B cell (primary cell): ENCODE results near the gene SERTAD4. TPM values are rescaled to one million over a fixed set of nuclear protein-coding genes. Genes with fewer than 3 reads are reported as not detected.
"Not testable (repeated sequence)": the region's sequence is repeated elsewhere in the genome, so short reads cannot be mapped to it uniquely, and the experiment has no call there.

Experiments used
- ATAC-seq: fragments of 200-7000 bp; cut with Tn5 transposase; one replicate; pipeline ENCODE4 v1.10.0; 2021; ENCODE audit warnings: low read depth, mild to moderate bottlenecking, moderate number of reproducible peaks, moderate library complexity
- CTCF ChIA-PET: fragments of 350-600 bp; sonication (Branson Sonifier 250); formaldehyde crosslinking; loops from one replicate; lab custom pipeline; 2021; ENCODE audit warnings: antibody characterized with exemption, inconsistent platforms; lab: Charles Lee
- POLR2A ChIA-PET: fragments of 350-600 bp; sonication (Branson Sonifier 250); formaldehyde crosslinking; loops from one replicate; lab custom pipeline; 2021; ENCODE audit warnings: antibody characterized with exemption; lab: Charles Lee
- DNase-seq: peaks from one replicate; pipeline ENCODE4 v3.0.0; 2013
- H2AFZ ChIP-seq: 2 replicates; pipeline ENCODE4 v1.6.1; 2012; ENCODE audit warnings: mild to moderate bottlenecking, low read depth, low read length; ENCODE audit not compliant: insufficient read depth, poor library complexity, severe bottlenecking
- H3K27ac ChIP-seq, 2 donors: 1 replicate in 1 of 2; 2 replicates in 1 of 2; pipeline ENCODE4 v1.5.1; 2012 to 2013; ENCODE audit warnings: low read length in 2 of 2, mild to moderate bottlenecking in 2 of 2, moderate library complexity in 1 of 2
- H3K27me3 ChIP-seq, 4 experiments: fragments of 200-600 bp in 1 of 4; sonication (generic) in 1 of 4; replicated peaks in 1 of 4; 1 replicate in 2 of 4; 2 replicates in 2 of 4; pipeline versions ENCODE4 v1.6.1 to v1.7.0; 2013 to 2016; ENCODE audit warnings: low read length in 3 of 4, mild to moderate bottlenecking in 2 of 4, mixed read lengths in 1 of 4, moderate library complexity in 1 of 4; ENCODE audit not compliant: insufficient read depth in 4 of 4, control insufficient read depth in 3 of 4; ENCODE audit errors: control extremely low read depth in 1 of 4
- H3K36me3 ChIP-seq, 2 experiments: replicated peaks in 1 of 2; 1 replicate in 1 of 2; 2 replicates in 1 of 2; pipeline versions ENCODE4 v1.6.1 to v1.7.1; 2013; ENCODE audit warnings: low read length in 1 of 2; ENCODE audit not compliant: insufficient read depth in 2 of 2, control insufficient read depth in 1 of 2; ENCODE audit errors: control extremely low read depth in 1 of 2, extremely low read depth in 1 of 2
- H3K4me1 ChIP-seq, 2 donors: fragments of 200-600 bp in 1 of 2; sonication (generic) in 1 of 2; 1 replicate in 1 of 2; 2 replicates in 1 of 2; pipeline versions ENCODE4 v1.5.1 to v1.6.1; 2013 to 2017; ENCODE audit warnings: low read length in 2 of 2; ENCODE audit not compliant: control insufficient read depth in 2 of 2, insufficient read depth in 2 of 2
- H3K4me2 ChIP-seq: replicated peaks from 2 replicates; pipeline ENCODE3; 2012; ENCODE audit warnings: mild to moderate bottlenecking, low read depth, low read length; ENCODE audit not compliant: poor library complexity, severe bottlenecking
- H3K4me3 ChIP-seq, 5 experiments: fragments of 200-600 bp in 1 of 5; sonication (generic) in 1 of 5; 1 replicate in 3 of 5; 2 replicates in 2 of 5; pipeline versions ENCODE4 v1.5.1 to v1.7.0; 2011 to 2016; ENCODE audit warnings: low read length in 4 of 5, mild to moderate bottlenecking in 4 of 5, low read depth in 2 of 5, control low read depth in 1 of 5, moderate library complexity in 1 of 5; ENCODE audit not compliant: insufficient read depth in 1 of 5; ENCODE audit errors: control extremely low read depth in 1 of 5, extremely low read depth in 1 of 5
- H3K79me2 ChIP-seq: fragments of 200-600 bp; sonication (generic); one replicate; pipeline ENCODE4 v1.6.0; 2016; ENCODE audit warnings: low read length; ENCODE audit not compliant: control insufficient read depth, insufficient read depth
- H3K9ac ChIP-seq: fragments of 200-600 bp; sonication (generic); 2 replicates; pipeline ENCODE4 v1.6.1; 2017; ENCODE audit warnings: mild to moderate bottlenecking, low read length, moderate library complexity
- H3K9me3 ChIP-seq, 3 donors: one replicate each; pipeline versions ENCODE4 v1.6.1 to v1.7.1; 2013; ENCODE audit warnings: low read length in 2 of 3; ENCODE audit not compliant: control insufficient read depth in 2 of 3, insufficient read depth in 1 of 3; ENCODE audit errors: control extremely low read depth in 1 of 3
- H4K20me1 ChIP-seq: 2 replicates; pipeline ENCODE4 v1.6.0; 2012; ENCODE audit warnings: mild to moderate bottlenecking, low read length; ENCODE audit not compliant: insufficient read depth, control insufficient read depth, poor library complexity, severe bottlenecking
- H3K27ac Mint-ChIP-seq: one replicate; pipeline ENCODE4 v1.8.0; 2021; ENCODE audit warnings: mixed read lengths
- H3K27me3 Mint-ChIP-seq: one replicate; pipeline ENCODE4 v1.8.0; 2021; ENCODE audit warnings: mixed read lengths
- H3K4me1 Mint-ChIP-seq: one replicate; pipeline ENCODE4 v1.8.0; 2021; ENCODE audit warnings: mixed read lengths
- H3K4me3 Mint-ChIP-seq: one replicate; pipeline ENCODE4 v1.8.0; 2021; ENCODE audit warnings: mixed read lengths
- H3K9me3 Mint-ChIP-seq: one replicate; pipeline ENCODE4 v1.8.0; 2022; ENCODE audit warnings: mixed read lengths; ENCODE audit not compliant: insufficient read depth
- WGBS: methylation state at CpG from one replicate; pipeline ENCODE4 v1.1.5; 2013; ENCODE audit warnings: missing lambda C conversion rate; ENCODE audit not compliant: insufficient coverage; 5-methylcytosine and 5-hydroxymethylcytosine counted together
- intact Hi-C: fragments of 100-400 bp; cut with micrococcal nuclease; formaldehyde crosslinking; loops from one replicate; pipeline ENCODE4 v1.10.0; 2022
- polyA plus RNA-seq: library from polyadenylated mRNA; depleted of rRNA; stranded (reverse); fragments of >200 nt; gene quantifications from 2 replicates; pipeline ENCODE4 v1.2.3, GENCODE V29; 2012
- total RNA-seq, 2 donors: library from RNA; stranded (reverse); fragments of 120-200 nt in 1 of 2; gene quantifications; 1 replicate in 1 of 2; 2 replicates in 1 of 2; pipeline versions ENCODE4 v1.2.3 to v1.2.4, GENCODE V29; 2013 to 2022
- TF ChIP-seq, protein P1 (sequence below): fragments of 200-600 bp; IDR thresholded peaks from one replicate; pipeline ENCODE4 v1.8.0; 2022; ENCODE audit warnings: antibody characterized with exemption, mild to moderate bottlenecking

SERTAD4 gene
- total and polyA plus RNA-seq, 2 donors (not counting 1 experiment from before 2014, with no cell fraction given): not detected

DNA sequence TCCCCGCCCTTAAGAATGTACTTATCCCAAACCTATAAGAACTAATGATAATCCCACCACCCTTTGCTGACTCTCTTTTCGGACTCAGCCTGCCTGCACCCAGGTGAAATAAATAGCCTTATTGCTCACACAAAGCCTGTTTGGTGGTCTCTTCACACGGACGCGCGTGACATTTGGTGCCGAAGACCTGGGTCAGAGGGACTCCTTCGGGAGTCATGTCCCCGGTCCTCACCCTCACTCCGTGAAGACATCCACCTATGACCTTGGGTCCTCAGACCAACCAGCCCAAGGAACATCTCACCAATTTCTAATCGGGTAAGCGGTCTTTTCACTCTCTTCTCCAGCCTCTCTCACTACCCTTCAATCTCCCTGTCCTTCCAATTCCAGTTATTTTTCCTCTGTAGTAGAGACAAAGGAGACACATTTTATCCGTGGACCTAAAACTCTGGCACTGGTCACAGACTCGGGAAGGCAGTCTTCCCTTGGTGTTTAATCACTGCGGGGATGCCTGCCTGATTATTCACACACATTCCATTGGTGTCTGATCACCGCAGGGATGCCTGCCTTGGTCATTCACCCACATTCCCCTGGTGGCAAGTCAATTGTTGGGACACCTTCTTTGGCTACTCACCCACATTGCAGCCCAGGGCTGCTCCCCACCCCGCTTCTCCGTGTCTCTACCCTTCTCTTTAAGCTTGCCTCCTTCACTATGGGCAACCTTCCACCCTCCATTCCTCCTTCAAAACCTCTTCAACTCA is 44.6 kb upstream of the SERTAD4 start:
- H3K4me3 Mint-ChIP-seq, intact Hi-C loops, ATAC-seq, H3K36me3 ChIP-seq, H3K9me3 ChIP-seq, POLR2A ChIA-PET, H2AFZ ChIP-seq, H3K27me3 Mint-ChIP-seq, H3K4me2 ChIP-seq, H3K27ac ChIP-seq, H3K4me1 Mint-ChIP-seq, H3K4me3 ChIP-seq, DNase-seq, H3K27ac Mint-ChIP-seq, CTCF ChIA-PET, H3K9ac ChIP-seq, H3K27me3 ChIP-seq, H3K79me2 ChIP-seq, H3K9me3 Mint-ChIP-seq, H4K20me1 ChIP-seq, H3K4me1 ChIP-seq: not testable (repeated sequence)
- 88% methylated on average over 17 of the region's 18 CpGs for WGBS

DNA sequence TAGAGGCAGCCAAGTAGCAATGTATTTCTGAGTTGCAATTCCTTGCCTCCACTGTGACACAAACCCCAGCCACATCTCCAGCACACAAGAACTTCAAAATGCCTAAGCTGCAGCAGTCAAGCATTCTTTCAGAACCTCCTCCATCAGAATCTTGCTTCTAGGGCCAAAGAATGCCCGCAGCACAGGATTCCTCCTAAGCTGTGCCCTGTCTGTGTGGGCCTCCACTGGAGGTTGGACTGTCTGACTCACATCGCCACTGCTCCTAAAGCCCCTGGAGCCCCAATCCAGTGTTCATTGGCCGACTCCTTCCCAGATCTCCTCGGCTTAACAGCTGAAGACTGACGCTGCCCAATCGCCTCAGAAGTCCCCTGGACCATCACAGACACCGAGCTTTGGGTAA is 43.2 kb upstream of the SERTAD4 start:
- WGBS: 83% methylated on average over 7 of the region's 7 CpGs
- ATAC-seq: no peak

More for the DNA sequence above, 43.2 kb upstream of the SERTAD4 start:
- Histone ChIP-seq H3K27me3 (no peaks in the 10 kb centered on the region), H3K4me1 (no peaks in the 10 kb centered on the region), H3K36me3 (no peaks in the 10 kb centered on the region), H3K4me2 (no peak overlapping the region), H2AFZ (no peak overlapping the region), H3K9ac (no peak overlapping the region), H4K20me1 (no peaks in the 10 kb centered on the region), H3K79me2 (no peaks in the 10 kb centered on the region), H3K9me3 (no peaks in the 10 kb centered on the region), H3K4me3 (no peak overlapping the region), H3K27ac (no peak overlapping the region)
- no peak for DNase-seq
- ChIA-PET POLR2A (no interaction called here), CTCF (no interaction called here)
- H3K27ac Mint-ChIP-seq: no peak overlapping the region
- H3K9me3 Mint-ChIP-seq: no peaks in the 10 kb centered on the region
- intact Hi-C loops: no loop called here
- H3K4me3 Mint-ChIP-seq: no peak overlapping the region
- peaks cover 3% of the 10 kb centered on the region for H3K27me3 Mint-ChIP-seq
- TF ChIP-seq, protein P1, sequence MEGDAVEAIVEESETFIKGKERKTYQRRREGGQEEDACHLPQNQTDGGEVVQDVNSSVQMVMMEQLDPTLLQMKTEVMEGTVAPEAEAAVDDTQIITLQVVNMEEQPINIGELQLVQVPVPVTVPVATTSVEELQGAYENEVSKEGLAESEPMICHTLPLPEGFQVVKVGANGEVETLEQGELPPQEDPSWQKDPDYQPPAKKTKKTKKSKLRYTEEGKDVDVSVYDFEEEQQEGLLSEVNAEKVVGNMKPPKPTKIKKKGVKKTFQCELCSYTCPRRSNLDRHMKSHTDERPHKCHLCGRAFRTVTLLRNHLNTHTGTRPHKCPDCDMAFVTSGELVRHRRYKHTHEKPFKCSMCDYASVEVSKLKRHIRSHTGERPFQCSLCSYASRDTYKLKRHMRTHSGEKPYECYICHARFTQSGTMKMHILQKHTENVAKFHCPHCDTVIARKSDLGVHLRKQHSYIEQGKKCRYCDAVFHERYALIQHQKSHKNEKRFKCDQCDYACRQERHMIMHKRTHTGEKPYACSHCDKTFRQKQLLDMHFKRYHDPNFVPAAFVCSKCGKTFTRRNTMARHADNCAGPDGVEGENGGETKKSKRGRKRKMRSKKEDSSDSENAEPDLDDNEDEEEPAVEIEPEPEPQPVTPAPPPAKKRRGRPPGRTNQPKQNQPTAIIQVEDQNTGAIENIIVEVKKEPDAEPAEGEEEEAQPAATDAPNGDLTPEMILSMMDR: no peak
- H3K4me1 Mint-ChIP-seq: no peaks in the 10 kb centered on the region
